ENCODE data around the gene CRYAB. TPM values are rescaled to one million over a fixed set of nuclear protein-coding genes. Genes with fewer than 3 reads are reported as not detected.
A peak's percentile ranks its signal among the peaks of the same experiment; 100 is the strongest.

Gene CRYAB, protein sequence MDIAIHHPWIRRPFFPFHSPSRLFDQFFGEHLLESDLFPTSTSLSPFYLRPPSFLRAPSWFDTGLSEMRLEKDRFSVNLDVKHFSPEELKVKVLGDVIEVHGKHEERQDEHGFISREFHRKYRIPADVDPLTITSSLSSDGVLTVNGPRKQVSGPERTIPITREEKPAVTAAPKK
- total RNA-seq = 35.2 and 47.7 TPM in 2 replicates

DNA sequence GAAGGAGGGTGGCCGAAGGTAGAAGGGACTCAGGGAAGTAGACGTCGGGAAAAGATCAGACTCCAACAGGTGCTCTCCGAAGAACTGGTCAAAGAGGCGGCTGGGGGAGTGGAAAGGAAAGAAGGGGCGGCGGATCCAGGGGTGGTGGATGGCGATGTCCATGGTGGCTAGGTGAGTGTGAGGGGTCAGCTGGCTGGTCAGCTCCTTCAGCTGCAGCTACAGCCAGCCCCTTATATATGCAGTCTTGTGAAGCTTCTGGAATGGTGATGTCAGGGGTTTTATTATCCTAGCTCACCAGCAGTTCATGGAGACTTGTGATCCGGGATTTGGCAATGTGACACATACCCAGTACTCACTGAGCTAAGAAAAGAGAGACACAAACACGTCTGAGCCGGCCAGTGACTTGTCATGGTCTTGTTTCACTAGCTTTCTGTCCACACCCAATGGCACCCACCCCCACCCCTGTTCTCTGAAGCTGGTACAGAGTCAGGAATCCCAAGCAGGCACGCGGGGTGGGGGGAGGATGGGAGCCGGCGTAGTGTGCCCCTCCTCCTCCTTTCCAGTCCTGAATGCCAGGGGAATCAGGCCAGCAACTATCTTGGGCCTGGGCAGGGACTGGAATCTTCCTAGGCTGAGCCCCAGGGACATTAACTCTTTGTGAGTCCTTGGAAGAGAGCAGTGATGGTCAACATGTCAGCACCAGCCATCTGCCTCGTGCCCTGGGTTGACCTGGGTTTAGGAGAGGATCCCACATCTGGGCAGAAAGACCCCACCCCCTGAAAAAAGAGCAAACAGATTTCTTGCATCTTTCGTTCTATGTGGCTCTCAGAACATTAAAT, at the start of gene CRYAB:
Gene CRYAB, minus strand, starts transcription at position 208 of the 839 bp plus-strand sequence. Its CDS starts 46 bp downstream, at position 162.

DNA sequence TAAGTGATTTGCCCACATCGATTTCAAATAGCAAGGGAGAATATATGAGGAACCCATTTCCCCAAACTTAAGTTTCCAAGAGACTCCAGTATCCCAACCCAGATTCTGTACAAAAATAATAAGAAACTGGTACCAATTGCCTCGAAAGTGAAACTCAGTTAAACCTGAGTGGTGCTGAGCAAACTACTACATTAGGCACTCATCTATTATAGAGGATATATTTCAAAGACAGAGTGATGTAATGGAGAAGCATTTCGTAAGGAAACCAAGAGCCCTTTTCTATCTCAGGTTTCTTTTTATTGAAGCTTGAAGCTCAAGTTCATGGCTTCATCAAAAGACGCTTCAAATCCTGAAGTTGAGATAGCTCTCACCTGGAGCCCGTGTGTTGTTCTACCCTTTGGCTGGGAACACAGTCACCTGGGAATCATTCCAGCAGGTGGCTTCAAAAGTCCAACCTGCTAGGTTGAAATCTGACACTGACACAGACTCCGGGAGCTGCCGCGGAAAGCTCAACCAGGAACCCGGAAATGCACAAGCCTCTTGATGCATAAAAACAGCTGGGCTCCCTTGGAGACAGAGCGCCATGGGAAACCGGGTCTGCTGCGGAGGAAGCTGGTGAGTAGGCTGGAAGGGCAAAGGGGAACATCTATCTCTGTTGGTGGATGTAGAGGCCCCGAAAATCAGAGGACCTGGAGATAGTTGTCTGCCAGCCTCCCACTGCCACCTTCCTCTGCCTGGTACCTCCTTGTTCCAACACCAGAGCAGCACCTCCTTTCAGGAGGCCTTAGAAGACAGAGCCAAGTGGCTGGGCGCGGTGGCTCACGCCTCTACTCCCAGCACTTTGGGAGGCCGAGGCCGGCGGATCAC, 7.1 kb upstream of the CRYAB start, which contains the start of gene C11orf52:
Gene C11orf52, plus strand, starts transcription at position 524 of the 867 bp plus-strand sequence. Its CDS starts 60 bp downstream, at position 584.

GRCh38 chr11:111912535-111912934, 965 bp upstream of the CRYAB start, which contains the start of gene HSPB2:
Gene HSPB2 (plus strand): TSS chr11:111912734. CDS start chr11:111912830, 96 bp downstream.

GRCh38 chr11:111878849-111879636, 32.5 kb downstream of the CRYAB start, which contains the start of the genes CFAP68 and FDXACB1:
Gene CFAP68 (plus strand): TSS chr11:111879541. CDS start chr11:111879561, 20 bp downstream.
Gene FDXACB1 (minus strand): TSS chr11:111879165. CDS start chr11:111879132, 33 bp downstream.

GRCh38 chr11:111870886-111871692, 40.5 kb downstream of the CRYAB start, which contains the start of gene ALG9:
Gene ALG9 (minus strand): TSS chr11:111871581. CDS start chr11:111871482, 99 bp downstream.

Small RNA genes within 50 kb of the gene (small RNA-seq; reads per million reads assigned to genes)
- gene C11orf52 = not detected
- not detected for gene GNG5P3
- gene RNA5SP351 = not detected
- gene RPL37AP8 = 1.4 reads per million, percentile 30 among the genes with 10 or more reads in this experiment

Other genes starting within 250 kb of the CRYAB start
- 26.1 and 26.4 TPM in 2 replicates for gene PPP2R1B, start 145.4 kb downstream of the CRYAB start, total RNA-seq
- 38.8 and 41.2 TPM in 2 replicates for gene ALG9, start 40.2 kb downstream of the CRYAB start, total RNA-seq
- gene FDXACB1, start 32.6 kb downstream of the CRYAB start, total RNA-seq = 2.1 and 2.4 TPM in 2 replicates
- 3.8 and 3.9 TPM in 2 replicates for gene CFAP68, start 32.2 kb downstream of the CRYAB start, total RNA-seq
- 0.49 and 2.6 TPM in 2 replicates for gene HSPB2, start 964 bp upstream of the CRYAB start, total RNA-seq
- gene C11orf52, start 7.1 kb upstream of the CRYAB start, total RNA-seq = 0.49 and 1.3 TPM in 2 replicates
- 31.5 and 32.9 TPM in 2 replicates for gene DIXDC1, start 25.6 kb upstream of the CRYAB start, total RNA-seq
- 33.3 and 41.1 TPM in 2 replicates for gene DLAT, start 113.6 kb upstream of the CRYAB start, total RNA-seq
- 2.9 and 3.9 TPM in 2 replicates for gene PIH1D2, start 162.2 kb upstream of the CRYAB start, total RNA-seq
- gene NKAPD1, start 162.5 kb upstream of the CRYAB start, total RNA-seq = 22.3 and 25.5 TPM in 2 replicates
- gene TIMM8B, start 175.0 kb upstream of the CRYAB start, total RNA-seq = 17.7 and 21.9 TPM in 2 replicates
- gene SDHD, start 175.1 kb upstream of the CRYAB start, total RNA-seq = 80.3 and 88.9 TPM in 2 replicates

All from hair follicle dermal papilla cell (primary cell).